ENCODE data around the gene RALGAPA1. TPM values are rescaled to one million over a fixed set of nuclear protein-coding genes. Genes with fewer than 3 reads are reported as not detected.

Gene RALGAPA1
- total and polyA plus RNA-seq, 9 of the 15 experiments (the other 6 are each of a cell fraction or from before 2014, with no cell fraction given), result 2.5 to 16.3 (median 6.2) TPM

- no peaks in the 10 kb centered on the region for H3K4me1 ChIP-seq (replicated peaks in 1 of 2; ENCODE audit: control insufficient read depth in 2 of 2, insufficient read depth in 2 of 2, low read length in 2 of 2)
- CTCF ChIA-PET (ENCODE audit: low intra/inter-chr PET ratio), result no interaction called here
- DNase-seq (ENCODE audit: extremely low read depth in 1 of 4, low spot score in 3 of 4), result no peak
- WGBS (ENCODE audit: insufficient coverage, low coverage, missing lambda C conversion rate), result 0% methylated on average over 1 of the region's 1 CpG
- H2AFZ ChIP-seq (ENCODE audit: low read depth, low read length), result no peak overlapping the region
- BruUV-seq (replicated peaks), result no TSS peak
- no peak overlapping the region for H3K9ac ChIP-seq (ENCODE audit: insufficient read depth in 1 of 2, low read depth in 2 of 2, low read length in 2 of 2)
- intact Hi-C loops (cut with micrococcal nuclease), result no loop called here
- no peaks in the 10 kb centered on the region for H3K36me3 ChIP-seq (ENCODE audit: control insufficient read depth, insufficient read depth, low read length)
- H3K4me2 ChIP-seq (ENCODE audit: insufficient read depth, low read length), result no peak overlapping the region
- no peak overlapping the region for H3K4me3 ChIP-seq
- ATAC-seq, result no peak
- H3K9me1 ChIP-seq (ENCODE audit: control insufficient read depth, insufficient read depth, low read length), result no peaks in the 10 kb centered on the region
- no peak for FAIRE-seq
- H3K79me2 ChIP-seq (ENCODE audit: control insufficient read depth, insufficient read depth, low read length), result no peaks in the 10 kb centered on the region
- in situ Hi-C loops (cut with MboI), result no loop called here
- H3K27me3 ChIP-seq (ENCODE audit: control insufficient read depth in 2 of 2, insufficient read depth in 2 of 2, low read length in 2 of 2), result no peaks in the 10 kb centered on the region
- H3K9me3 ChIP-seq (replicated peaks; ENCODE audit: control insufficient read depth, insufficient read depth, low read depth, low read length), result no peaks in the 10 kb centered on the region
- POLR2A ChIA-PET, result no interaction called here
- H4K20me1 ChIP-seq (replicated peaks; ENCODE audit: control insufficient read depth, insufficient read depth, low read length), result no peaks in the 10 kb centered on the region
- H3K27ac ChIP-seq (ENCODE audit: extremely low read depth, low read depth, low read length), result no peak overlapping the region
- TF ChIP-seq BMI1 (IDR thresholded peaks at IDR 0.05; ENCODE audit: low read length) (no peak), IFI16 (CRISPR knock-in tag; IDR thresholded peaks at IDR 0.05) (no peak), ZFP36 (IDR thresholded peaks at IDR 0.05; ENCODE audit: low read depth, low read length, partially characterized antibody) (no peak), STAT6 (CRISPR knock-in tag; IDR thresholded peaks at IDR 0.05) (no peak), HDGF (IDR thresholded peaks at IDR 0.05) (no peak), ZNF764 (CRISPR knock-in tag; IDR thresholded peaks at IDR 0.05; ENCODE audit: low read depth) (no peak), POLR2AphosphoS2 (IDR thresholded peaks at IDR 0.05; ENCODE audit: low read length) (no peak), ZZZ3 (IDR thresholded peaks at IDR 0.05) (no peak), MGA (IDR thresholded peaks at IDR 0.05) (no peak)
Observed at GRCh38 chr14:35576856-35577255, 232.2 kb downstream of the RALGAPA1 start.

Data from K562 (cell line).